ENCODE data around the gene RFX4.

GRCh38 chr12:106705971-106706370 lies 123.2 kb downstream of the RFX4 start:
- TF ChIP-seq CTCF (conservative IDR thresholded peaks at IDR 0.05; ENCODE audit: low read length) (no peak), EZH2phosphoT487 (IDR thresholded peaks at IDR 0.05; ENCODE audit: borderline replicate concordance) (no peak)

Measured in Loucy (cell line).